Esophagus squamous epithelium (tissue), 4 donors: ENCODE data around the gene CCN5.

Experiments
- POLR2A ChIP-seq, 4 donors: fragments of 450-650 bp; IDR thresholded peaks; one replicate each; pipeline ENCODE4 v1.6.1; 2017; ENCODE audit warnings: antibody characterized with exemption in 4 of 4, mild to moderate bottlenecking in 4 of 4, moderate library complexity in 3 of 4
- TF ChIP-seq, protein P1 (sequence below), 6 experiments: fragments of 450-650 bp in 4 of 6; fragments of 200-600 bp in 2 of 6; sonication (generic) in 2 of 6; IDR thresholded peaks; one replicate each; pipeline ENCODE4 v1.5.1; 2016 to 2019; ENCODE audit warnings: antibody characterized with exemption in 6 of 6, mild to moderate bottlenecking in 4 of 6, moderate library complexity in 4 of 6

DNA sequence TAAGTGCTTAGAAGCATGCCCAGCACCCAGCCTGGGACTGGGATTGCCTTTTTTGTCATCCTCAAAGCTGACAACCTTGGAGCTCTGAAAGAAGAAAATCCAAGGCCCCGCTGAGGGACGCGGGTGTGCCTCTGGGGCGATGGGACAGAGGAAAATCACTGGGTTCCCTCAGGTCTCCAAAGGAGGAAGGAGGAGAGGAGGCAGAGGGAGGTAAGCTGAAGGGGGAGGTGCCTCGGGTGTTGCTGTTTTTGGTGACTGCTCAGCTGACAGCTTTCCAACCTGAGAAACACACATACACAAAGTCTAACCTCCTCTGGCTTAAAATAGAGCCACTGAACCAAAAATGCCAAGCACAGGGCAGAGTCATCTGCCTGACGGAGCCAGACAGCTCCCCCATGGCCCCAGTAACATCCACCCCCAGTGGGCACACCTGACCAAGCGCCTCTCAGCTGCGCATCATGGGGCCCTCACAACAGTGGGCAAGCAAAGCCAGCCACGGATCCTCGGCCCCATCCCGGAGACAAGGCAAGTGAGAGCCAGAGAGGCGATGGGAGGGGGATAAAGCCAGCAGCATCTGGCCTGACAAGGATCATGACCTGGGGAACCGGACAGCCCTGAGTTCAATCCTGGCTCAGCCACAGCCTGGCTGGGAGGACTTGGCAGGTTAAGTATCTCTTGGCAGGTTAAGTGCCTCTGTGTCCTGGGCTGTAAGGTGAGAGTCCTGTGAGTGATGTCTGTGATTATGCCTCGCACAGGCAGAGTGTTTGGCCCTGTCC lies 27.3 kb downstream of the CCN5 start:
- TF ChIP-seq, protein P1, sequence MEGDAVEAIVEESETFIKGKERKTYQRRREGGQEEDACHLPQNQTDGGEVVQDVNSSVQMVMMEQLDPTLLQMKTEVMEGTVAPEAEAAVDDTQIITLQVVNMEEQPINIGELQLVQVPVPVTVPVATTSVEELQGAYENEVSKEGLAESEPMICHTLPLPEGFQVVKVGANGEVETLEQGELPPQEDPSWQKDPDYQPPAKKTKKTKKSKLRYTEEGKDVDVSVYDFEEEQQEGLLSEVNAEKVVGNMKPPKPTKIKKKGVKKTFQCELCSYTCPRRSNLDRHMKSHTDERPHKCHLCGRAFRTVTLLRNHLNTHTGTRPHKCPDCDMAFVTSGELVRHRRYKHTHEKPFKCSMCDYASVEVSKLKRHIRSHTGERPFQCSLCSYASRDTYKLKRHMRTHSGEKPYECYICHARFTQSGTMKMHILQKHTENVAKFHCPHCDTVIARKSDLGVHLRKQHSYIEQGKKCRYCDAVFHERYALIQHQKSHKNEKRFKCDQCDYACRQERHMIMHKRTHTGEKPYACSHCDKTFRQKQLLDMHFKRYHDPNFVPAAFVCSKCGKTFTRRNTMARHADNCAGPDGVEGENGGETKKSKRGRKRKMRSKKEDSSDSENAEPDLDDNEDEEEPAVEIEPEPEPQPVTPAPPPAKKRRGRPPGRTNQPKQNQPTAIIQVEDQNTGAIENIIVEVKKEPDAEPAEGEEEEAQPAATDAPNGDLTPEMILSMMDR (IDR thresholded peaks at IDR 0.05): no peak
- no peak for TF ChIP-seq POLR2A (IDR thresholded peaks at IDR 0.05)
